ENCODE results near the gene THSD7B. TPM values are rescaled to one million over a fixed set of nuclear protein-coding genes. Genes with fewer than 3 reads are reported as not detected.

THSD7B gene
- total and polyA plus RNA-seq, 10 of the 15 experiments (the other 5 are each of a cell fraction or from before 2014, with no cell fraction given) = 0.03 to 0.56 (median 0.28) TPM

DNA sequence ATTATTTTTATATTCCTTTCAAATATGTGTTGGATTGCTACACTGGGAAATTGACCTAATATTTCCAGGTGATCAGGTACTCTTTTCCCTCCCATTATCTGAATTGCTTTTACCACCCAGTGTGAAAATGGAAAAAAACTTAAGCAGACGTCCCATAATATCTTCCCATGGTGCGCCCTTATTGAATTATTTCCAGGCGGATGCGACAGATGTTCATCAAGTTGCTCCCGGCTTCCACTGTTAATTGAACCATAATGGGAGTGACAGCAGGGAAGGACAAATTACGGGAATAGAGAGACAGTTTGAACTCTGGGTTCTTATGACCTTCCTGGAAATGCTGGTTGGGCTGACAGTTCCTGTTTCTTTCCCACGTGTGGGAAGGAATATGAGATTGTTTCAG lies 93.3 kb downstream of the THSD7B start (continued):
- no peak for TF ChIP-seq CUX1 (IDR thresholded peaks at IDR 0.05; ENCODE audit: insufficient replicate concordance, low read depth, low read length)
- no peak for TF ChIP-seq CBX5 (IDR thresholded peaks at IDR 0.05; ENCODE audit: low read depth)
- no peak for TF ChIP-seq RCOR1 (conservative IDR thresholded peaks at IDR 0.05; ENCODE audit: low read depth, low read length)
- no peak for TF ChIP-seq RB1 (IDR thresholded peaks at IDR 0.05; ENCODE audit: borderline replicate concordance)
- no peak for TF ChIP-seq GABPA (IDR thresholded peaks at IDR 0.05; ENCODE audit: low read depth)
- TF ChIP-seq ATF2 (IDR thresholded peaks at IDR 0.05; ENCODE audit: low read length) = no peak
- no peak for TF ChIP-seq ESRRA (IDR thresholded peaks at IDR 0.05; ENCODE audit: low read length)
- TF ChIP-seq NR2C2 (IDR thresholded peaks at IDR 0.05; ENCODE audit: borderline replicate concordance, control insufficient read depth, insufficient read length, low read depth) = no peak
- no peak for TF ChIP-seq PBX3 (IDR thresholded peaks at IDR 0.05; ENCODE audit: insufficient replicate concordance, low read depth, low read length)
- TF ChIP-seq CREB1 (IDR thresholded peaks at IDR 0.05; ENCODE audit: low read depth) = no peak
- TF ChIP-seq SRF (IDR thresholded peaks at IDR 0.05; ENCODE audit: low read depth in 2 of 2, low read length in 2 of 2) = no peak
